Skeletal muscle tissue (tissue), 4 donors: ENCODE results near the gene ELK4. TPM values are rescaled to one million over a fixed set of nuclear protein-coding genes. Genes with fewer than 3 reads are reported as not detected.

Experiments used
- H3K27ac ChIP-seq: one replicate; pipeline ENCODE4 v1.7.0; 2013; ENCODE audit warnings: mild to moderate bottlenecking, low read depth, low read length, inconsistent platforms
- H3K27me3 ChIP-seq, 3 donors: one replicate each; pipeline ENCODE4 v1.7.0; 2013; ENCODE audit warnings: low read length in 3 of 3; ENCODE audit not compliant: control insufficient read depth in 3 of 3, insufficient read depth in 3 of 3
- H3K36me3 ChIP-seq, 3 donors: one replicate each; pipeline ENCODE4 v1.7.0; 2013; ENCODE audit warnings: low read length in 3 of 3; ENCODE audit not compliant: control insufficient read depth in 3 of 3, insufficient read depth in 3 of 3
- H3K4me1 ChIP-seq, 3 donors: one replicate each; pipeline ENCODE4 v1.7.0; 2013; ENCODE audit warnings: low read length in 3 of 3, mild to moderate bottlenecking in 3 of 3; ENCODE audit not compliant: control insufficient read depth in 3 of 3, insufficient read depth in 3 of 3
- H3K4me3 ChIP-seq, 3 donors: one replicate each; pipeline ENCODE4 v1.7.0; 2013; ENCODE audit warnings: low read length in 3 of 3
- H3K9ac ChIP-seq, 3 donors: one replicate each; pipeline ENCODE4 v1.7.0; 2013; ENCODE audit warnings: low read length in 3 of 3, mild to moderate bottlenecking in 3 of 3, moderate library complexity in 2 of 3, low read depth in 1 of 3
- H3K9me3 ChIP-seq, 3 donors: one replicate each; pipeline ENCODE4 v1.7.0; 2013; ENCODE audit warnings: low read length in 3 of 3; ENCODE audit not compliant: control insufficient read depth in 3 of 3
- total RNA-seq: library from RNA; depleted of rRNA; stranded (reverse); fragments of >200 nt; gene quantifications from one replicate; pipeline ENCODE4 v1.2.3, GENCODE V29; 2014
- donor health status: Osteomylitis.

Gene ELK4
- total RNA-seq, 1 donor from 2014 or later, result 13.6 TPM

- peaks cover 9 to 32% (median 26%) of the 10 kb centered on the region in 3 donors for H3K4me1 ChIP-seq
- no peaks in the 10 kb centered on the region for H3K36me3 ChIP-seq
- no peaks in the 10 kb centered on the region for H3K9me3 ChIP-seq
- peak overlapping the region; percentile 86 to 95 (median 87) for H3K4me3 ChIP-seq
- H3K27ac ChIP-seq, result peak overlapping the region; percentile 96
- peak overlapping the region; percentile 93 to 95 (median 94) for H3K9ac ChIP-seq
- H3K27me3 ChIP-seq, result no peaks in the 10 kb centered on the region
These were observed 908 bp upstream of the ELK4 start for GRCh38 chr1:205632669-205633169.

- Histone ChIP-seq H3K36me3 (no peaks in the 10 kb centered on the region), H3K9me3 (no peaks in the 10 kb centered on the region), H3K27me3 (no peaks in the 10 kb centered on the region), H3K9ac (peak overlapping the region; percentile 82 to 94 (median 90)), H3K27ac (peak overlapping the region; percentile 96), H3K4me3 (peak overlapping the region; percentile 90 to 96 (median 91)), H3K4me1 (peaks cover 9 to 31% (median 28%) of the 10 kb centered on the region in 3 donors)
These were observed 622 bp downstream of the ELK4 start for GRCh38 chr1:205631010-205631767.

GRCh38 chr1:205630651-205631009 is 1.2 kb downstream of the ELK4 start:
- H3K36me3 ChIP-seq, result no peaks in the 10 kb centered on the region
- H3K9me3 ChIP-seq, result no peaks in the 10 kb centered on the region
- no peaks in the 10 kb centered on the region for H3K27me3 ChIP-seq
- peak overlapping the region; percentile 90 to 96 (median 91) for H3K4me3 ChIP-seq
- peak overlapping the region; percentile 96 for H3K27ac ChIP-seq
- peaks cover 9 to 34% (median 28%) of the 10 kb centered on the region in 3 donors for H3K4me1 ChIP-seq
- peak overlapping the region; percentile 82 to 94 (median 90) for H3K9ac ChIP-seq

- Histone ChIP-seq H3K27me3 (no peaks in the 10 kb centered on the region), H3K36me3 (no peaks in the 10 kb centered on the region), H3K4me1 (peaks cover 9 to 34% (median 28%) of the 10 kb centered on the region in 3 donors), H3K9ac (peak overlapping the region; percentile 82 to 94 (median 90)), H3K27ac (peak overlapping the region; percentile 96), H3K4me3 (peak overlapping the region in 2 of 3 donors; percentile 91 to 96), H3K9me3 (no peaks in the 10 kb centered on the region)
These were observed 1.6 kb downstream of the ELK4 start for GRCh38 chr1:205630241-205630640.

GRCh38 chr1:205629751-205630150 is 2.1 kb downstream of the ELK4 start:
- Histone ChIP-seq H3K4me1 (peaks cover 9 to 34% (median 28%) of the 10 kb centered on the region in 3 donors), H3K4me3 (no peak overlapping the region), H3K9ac (peak overlapping the region in 2 of 3 donors; percentile 20 to 82), H3K27ac (peak overlapping the region; percentile 96), H3K9me3 (no peaks in the 10 kb centered on the region), H3K27me3 (no peaks in the 10 kb centered on the region), H3K36me3 (no peaks in the 10 kb centered on the region)

GRCh38 chr1:205627956-205628355 is 3.9 kb downstream of the ELK4 start:
- no peak overlapping the region for H3K4me3 ChIP-seq
- H3K36me3 ChIP-seq, result peaks cover 0 to 4% (median 0%) of the 10 kb centered on the region in 3 donors
- no peak overlapping the region for H3K27ac ChIP-seq
- peaks cover 8 to 32% (median 23%) of the 10 kb centered on the region in 3 donors for H3K4me1 ChIP-seq
- H3K9me3 ChIP-seq, result no peaks in the 10 kb centered on the region
- H3K9ac ChIP-seq, result no peak overlapping the region
- H3K27me3 ChIP-seq, result no peaks in the 10 kb centered on the region

- Histone ChIP-seq H3K27me3 (no peaks in the 10 kb centered on the region), H3K4me1 (peaks cover 5 to 24% (median 13%) of the 10 kb centered on the region in 3 donors), H3K27ac (no peak overlapping the region), H3K36me3 (peaks cover 5 to 13% (median 5%) of the 10 kb centered on the region in 3 donors), H3K9me3 (no peaks in the 10 kb centered on the region), H3K4me3 (no peak overlapping the region), H3K9ac (no peak overlapping the region)
These were observed 5.6 kb downstream of the ELK4 start for GRCh38 chr1:205626216-205626615.

- Histone ChIP-seq H3K4me1 (peaks cover 0 to 11% (median 4%) of the 10 kb centered on the region in 3 donors), H3K9ac (no peak overlapping the region), H3K9me3 (no peaks in the 10 kb centered on the region), H3K27ac (no peak overlapping the region), H3K27me3 (no peaks in the 10 kb centered on the region), H3K36me3 (peaks cover 11 to 30% (median 15%) of the 10 kb centered on the region in 3 donors), H3K4me3 (no peak overlapping the region)
These were observed 8.2 kb downstream of the ELK4 start for GRCh38 chr1:205623646-205624045.

GRCh38 chr1:205620269-205620668 is 11.5 kb downstream of the ELK4 start:
- Histone ChIP-seq H3K27me3 (no peaks in the 10 kb centered on the region), H3K4me3 (no peak overlapping the region), H3K36me3 (peaks cover 29 to 58% (median 35%) of the 10 kb centered on the region in 3 donors)

GRCh38 chr1:205619376-205619775 is 12.4 kb downstream of the ELK4 start:
- H3K4me3 ChIP-seq, result no peak overlapping the region
- no peaks in the 10 kb centered on the region for H3K9me3 ChIP-seq
- H3K9ac ChIP-seq, result no peak overlapping the region
- H3K4me1 ChIP-seq, result no peaks in the 10 kb centered on the region
- no peak overlapping the region for H3K27ac ChIP-seq
- H3K27me3 ChIP-seq, result no peaks in the 10 kb centered on the region
- peaks cover 29 to 62% (median 38%) of the 10 kb centered on the region in 3 donors for H3K36me3 ChIP-seq

More at GRCh38 chr1:205620269-205620668, 11.5 kb downstream of the ELK4 start:
- Histone ChIP-seq H3K27ac (no peak overlapping the region), H3K9me3 (no peaks in the 10 kb centered on the region), H3K4me1 (no peaks in the 10 kb centered on the region), H3K9ac (no peak overlapping the region)
